OCI-LY1 (cell line): ENCODE results near the gene ARL6IP4.

ENCODE experiments used
- CTCF ChIP-seq: fragments of 200-600 bp; sonication (generic), shearing (Covaris generic); IDR thresholded peaks from 2 replicates; pipeline ENCODE4 v1.5.1; 2017; ENCODE audit warnings: mild to moderate bottlenecking, antibody characterized with exemption, low read length, moderate library complexity, mixed read lengths
- EZH2 ChIP-seq: fragments of 200-600 bp; sonication (generic), shearing (Covaris generic); IDR thresholded peaks from 2 replicates; pipeline ENCODE4 v1.8.0; 2017; ENCODE audit warnings: borderline replicate concordance, mixed run types, mild to moderate bottlenecking, antibody characterized with exemption, low read length, moderate library complexity, mixed read lengths

GRCh38 chr12:122937622-122938091 lies 42.8 kb upstream of the ARL6IP4 start:
- TF ChIP-seq EZH2 (no peak), CTCF (no peak)
